Stimulated activated CD4-positive, alpha-beta T cell treated with anti-CD3 and anti-CD28 coated beads, Interleukin-12 subunit alpha, Interleukin-12 subunit beta, amount 100 ng/mL, for 4 hours (primary cell): ENCODE measurements around the gene STK32C.
"Not testable (repeated sequence)": the region's sequence is repeated elsewhere in the genome, so short reads cannot be mapped to it uniquely, and the experiment has no call there.

Source experiments
- DNase-seq: peaks from one replicate; pipeline ENCODE4 v3.0.0-alpha.2; 2020

Gene STK32C

DNA sequence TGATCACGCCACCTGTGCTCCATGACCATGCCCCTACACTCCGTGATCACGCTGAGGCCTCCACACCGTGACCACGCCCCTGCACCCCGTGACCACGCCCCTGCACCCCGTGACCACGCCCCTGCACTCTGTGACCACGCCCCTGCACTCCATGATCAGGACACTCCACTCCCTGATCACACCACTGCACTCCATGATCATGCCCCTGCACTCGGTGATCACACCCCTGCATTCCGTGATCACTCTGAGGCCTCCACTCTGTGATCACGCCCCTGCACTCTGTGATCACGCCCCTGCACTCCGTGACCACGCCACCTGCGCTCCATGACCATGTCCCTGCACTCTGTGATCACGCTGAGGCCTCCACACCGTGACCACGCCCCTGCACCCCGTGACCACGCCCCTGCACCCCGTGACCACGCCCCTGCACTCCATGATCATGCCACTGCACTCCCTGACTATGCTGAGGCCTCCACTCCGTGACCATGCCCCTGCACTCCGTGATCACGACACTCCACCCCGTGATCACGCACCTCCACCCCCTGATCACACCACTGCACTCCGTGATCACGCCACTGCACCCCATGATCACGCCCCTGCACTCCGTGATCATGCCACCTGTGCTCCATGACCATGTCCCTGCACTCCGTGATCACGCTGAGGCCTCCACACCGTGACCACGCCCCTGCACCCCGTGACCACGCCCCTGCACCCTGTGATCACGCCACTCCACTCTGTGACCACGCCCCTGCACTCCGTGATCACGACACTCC is 27.7 kb downstream of the STK32C start:
- no peak for DNase-seq

DNA sequence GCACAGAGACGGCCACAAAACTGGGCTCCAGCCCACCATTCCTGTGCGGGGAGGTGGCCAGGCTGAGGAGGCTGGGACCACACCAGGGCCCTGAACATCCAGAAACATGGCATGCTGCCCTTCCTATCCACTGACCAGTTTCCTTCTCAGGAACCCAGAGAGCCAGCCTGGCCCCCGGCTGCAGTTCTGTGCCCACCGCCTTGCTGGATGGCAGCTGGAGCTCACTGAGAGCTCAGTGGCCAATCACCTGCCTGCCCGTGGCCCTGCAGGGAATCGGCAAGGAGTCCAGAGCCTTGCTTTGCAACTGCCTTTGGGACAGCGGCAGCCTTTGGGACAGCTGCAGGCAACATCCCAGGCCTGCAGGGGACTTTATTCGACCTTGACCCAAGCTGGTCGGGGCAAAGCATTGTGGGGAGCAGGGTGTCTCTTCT is 30.4 kb downstream of the STK32C start:
- DNase-seq, result no peak

DNA sequence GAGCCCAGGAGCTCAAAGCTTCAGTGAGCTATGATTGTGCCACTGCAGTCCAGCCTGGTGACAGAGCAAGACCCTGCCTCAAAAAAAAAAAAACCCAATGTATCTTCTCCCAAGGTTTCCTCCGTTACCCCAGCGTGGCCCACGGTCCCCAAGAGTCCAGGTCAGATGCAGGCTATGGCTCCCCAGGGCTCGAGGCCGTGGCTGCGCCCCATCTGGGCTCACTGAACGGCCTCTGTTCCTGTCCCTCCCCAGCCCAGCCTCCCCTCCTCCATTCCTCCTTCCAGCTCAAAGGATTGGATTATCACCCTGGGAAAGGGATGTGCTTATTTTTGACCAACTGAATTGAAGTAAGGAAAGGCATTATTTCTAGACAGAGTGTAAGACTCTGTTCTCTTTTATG is 31.0 kb downstream of the STK32C start:
- DNase-seq, result no peak

DNA sequence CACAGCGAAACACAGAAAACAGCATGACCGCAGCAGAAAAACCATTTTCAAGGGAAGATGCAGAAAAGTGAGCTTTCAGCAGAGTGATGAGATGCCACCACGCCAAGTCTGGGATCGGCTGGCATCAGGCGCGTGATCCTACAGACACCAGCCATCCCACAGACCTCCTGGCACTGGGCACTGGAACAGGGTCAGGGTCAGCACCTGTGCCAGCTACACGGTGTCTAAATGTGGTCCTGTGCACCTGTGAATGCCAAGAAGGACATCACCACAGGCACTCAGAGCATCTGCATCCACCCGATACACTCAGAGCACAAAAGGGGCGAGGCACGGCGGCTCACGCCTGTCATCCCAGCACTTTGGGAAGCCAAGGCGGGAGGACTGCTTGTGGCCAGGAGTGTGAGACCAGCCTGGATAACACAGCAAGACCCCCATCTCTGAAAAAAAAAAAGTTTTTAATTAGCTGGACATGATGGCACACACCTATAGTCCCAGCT is 31.5 kb downstream of the STK32C start:
- DNase-seq, result no peak

DNA sequence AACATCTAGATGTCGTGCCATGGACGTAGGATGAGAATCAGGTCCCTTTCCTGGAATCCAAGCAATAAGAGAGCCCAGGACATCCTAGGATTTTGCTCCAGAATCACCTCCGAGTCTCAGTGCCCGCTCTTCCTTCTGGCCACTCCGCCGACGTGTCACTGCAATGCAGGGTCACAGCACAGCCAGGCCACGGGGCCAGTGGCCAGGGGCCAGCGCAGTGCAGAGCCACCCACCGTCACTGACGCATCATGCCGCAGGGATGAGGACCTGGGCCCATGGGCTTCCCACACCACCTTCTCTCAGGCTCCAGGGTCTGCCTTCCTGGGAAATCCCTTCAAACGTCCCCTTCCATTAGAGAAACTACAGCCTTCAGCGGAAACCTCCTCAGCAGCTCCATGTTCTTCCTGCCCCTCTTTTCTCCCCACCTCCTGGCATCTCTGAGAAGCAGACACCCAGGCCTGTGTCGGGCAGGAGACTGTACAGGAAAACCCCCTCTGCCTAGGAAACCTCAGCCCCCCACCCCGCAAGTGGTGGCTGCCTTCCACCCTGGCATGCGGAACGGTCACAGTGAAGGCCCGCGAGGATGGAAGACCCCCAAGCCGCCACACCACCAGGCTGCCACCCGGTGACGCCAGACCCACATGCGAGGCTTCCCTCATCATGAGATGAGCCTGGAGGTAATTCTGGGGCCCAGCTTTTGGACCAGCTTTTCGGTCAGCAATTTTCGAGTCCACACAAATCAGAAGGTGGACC is 32.1 kb downstream of the STK32C start:
- no peak for DNase-seq

DNA sequence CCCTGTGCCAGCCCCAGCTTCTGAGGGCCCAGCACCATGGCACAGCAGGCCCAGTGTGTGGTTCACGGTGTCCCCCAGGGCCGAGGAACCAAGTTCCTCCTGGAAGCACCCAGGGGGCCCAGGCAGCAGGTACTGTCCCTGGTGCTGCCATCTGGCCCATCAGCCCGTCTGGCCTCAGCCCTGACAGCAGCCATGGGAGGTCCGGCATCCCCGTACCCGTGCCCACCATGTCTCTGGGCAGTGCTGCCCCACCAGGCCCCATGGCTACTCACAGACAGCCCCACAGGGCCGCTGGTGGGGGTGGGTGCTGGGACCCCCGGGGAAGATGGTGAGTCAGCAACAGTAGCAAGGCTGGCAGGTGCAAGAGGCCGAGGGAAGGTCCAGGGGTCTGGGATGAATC is 32.8 kb downstream of the STK32C start:
- no peak for DNase-seq

DNA sequence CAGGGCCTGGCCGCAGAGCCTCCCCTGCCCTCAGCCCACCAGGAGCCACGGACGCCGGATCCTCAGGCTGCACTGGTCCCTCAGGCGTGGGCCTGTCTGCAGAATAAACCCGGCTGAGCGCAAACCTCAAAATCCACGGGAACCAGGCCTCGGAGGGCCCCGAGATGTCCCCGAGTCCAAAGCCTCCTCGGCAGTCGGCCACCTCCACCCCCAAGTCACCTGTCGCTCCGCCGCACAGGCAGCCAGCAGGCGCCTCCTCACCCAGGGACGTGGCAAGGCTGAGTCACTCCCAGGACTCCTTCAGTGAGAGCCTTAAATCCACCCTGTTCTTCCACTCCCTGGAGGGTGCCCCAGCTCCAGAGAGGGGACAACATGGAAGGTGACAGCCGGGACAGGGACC is 33.2 kb downstream of the STK32C start:
- no peak for DNase-seq

DNA sequence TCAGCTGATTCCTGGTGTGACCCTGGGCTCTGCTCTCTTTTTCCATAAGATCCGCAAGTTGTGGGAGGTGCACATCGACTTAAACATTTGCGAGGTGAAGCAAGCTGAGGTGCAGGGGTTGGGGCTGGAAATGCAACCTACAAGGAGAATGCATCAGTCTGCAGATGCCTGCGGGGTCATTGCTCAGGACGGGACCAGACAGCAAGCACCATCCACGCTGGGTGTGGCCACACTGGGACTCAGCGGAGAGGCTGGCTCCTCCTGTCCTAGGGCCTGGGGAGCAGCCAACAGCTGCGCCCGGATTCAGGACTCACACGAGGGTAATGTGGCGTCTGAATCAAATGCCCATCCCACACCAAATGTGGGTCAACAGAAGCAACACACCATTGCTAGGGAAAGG is 33.8 kb downstream of the STK32C start:
- DNase-seq, result no peak

DNA sequence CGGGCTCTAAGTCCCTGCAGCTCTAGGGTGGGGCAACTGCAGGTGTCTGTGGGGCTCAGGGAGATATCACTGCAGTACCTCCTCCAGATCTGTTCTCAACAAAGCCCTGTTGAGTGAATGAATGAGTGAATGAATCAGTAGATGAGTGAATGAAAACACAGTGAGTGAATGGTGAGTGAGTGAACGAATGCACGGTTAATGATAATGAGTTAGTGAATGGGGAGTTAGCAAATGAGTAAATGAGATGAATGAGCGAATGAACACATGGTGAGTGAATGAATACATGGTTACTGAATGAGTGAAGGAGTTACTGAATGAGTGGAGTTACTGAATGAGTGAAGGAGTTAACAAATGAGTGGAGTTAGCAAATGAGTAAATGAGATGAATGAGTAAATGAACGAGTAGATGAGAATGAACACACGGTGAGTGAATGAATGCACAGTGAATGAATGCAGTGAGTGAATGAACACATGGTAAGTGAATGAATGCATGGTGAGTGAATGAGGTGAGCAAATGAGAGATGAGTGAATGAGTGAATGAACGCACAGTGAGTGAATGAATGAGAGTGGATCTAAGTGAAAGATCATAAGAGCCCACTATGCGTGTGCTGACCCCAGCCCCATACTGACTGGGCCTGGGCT is 34.3 kb downstream of the STK32C start:
- no peak for DNase-seq

DNA sequence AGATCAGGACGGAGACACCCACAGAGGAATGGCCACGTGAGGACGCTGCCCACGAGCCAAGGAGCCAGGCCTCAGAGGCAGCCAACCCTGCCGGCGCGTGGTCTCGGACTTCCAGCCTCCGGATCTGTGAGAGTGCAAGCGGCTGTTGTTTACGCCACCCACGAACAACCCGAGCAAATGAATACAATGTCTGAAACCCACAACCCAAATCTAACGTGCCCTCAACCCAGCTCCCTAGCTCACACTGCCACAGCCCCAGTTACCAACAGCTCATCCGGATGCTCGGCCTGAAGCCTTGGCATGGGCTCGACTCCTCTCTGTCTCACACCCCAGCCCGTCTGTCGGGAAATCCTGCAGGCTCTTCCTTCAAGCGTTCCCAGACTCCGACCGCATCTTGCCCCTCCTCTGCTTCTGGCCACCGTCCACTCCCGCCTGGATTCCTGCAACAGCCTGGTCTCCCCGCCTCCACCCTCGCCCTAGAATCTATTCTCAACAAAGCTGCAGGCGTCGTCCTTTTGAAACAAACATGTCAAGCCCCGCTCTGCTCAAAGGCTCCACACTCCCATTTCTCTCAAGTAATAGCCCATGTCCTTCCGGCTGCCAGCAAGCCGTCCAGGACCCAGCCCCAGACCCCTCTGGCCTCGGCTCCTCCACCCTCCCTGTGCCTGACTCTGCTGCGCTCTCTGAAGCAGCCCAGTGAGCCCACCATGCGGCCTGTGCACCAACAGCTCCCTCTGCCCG is 35.3 kb downstream of the STK32C start:
- no peak for DNase-seq

DNA sequence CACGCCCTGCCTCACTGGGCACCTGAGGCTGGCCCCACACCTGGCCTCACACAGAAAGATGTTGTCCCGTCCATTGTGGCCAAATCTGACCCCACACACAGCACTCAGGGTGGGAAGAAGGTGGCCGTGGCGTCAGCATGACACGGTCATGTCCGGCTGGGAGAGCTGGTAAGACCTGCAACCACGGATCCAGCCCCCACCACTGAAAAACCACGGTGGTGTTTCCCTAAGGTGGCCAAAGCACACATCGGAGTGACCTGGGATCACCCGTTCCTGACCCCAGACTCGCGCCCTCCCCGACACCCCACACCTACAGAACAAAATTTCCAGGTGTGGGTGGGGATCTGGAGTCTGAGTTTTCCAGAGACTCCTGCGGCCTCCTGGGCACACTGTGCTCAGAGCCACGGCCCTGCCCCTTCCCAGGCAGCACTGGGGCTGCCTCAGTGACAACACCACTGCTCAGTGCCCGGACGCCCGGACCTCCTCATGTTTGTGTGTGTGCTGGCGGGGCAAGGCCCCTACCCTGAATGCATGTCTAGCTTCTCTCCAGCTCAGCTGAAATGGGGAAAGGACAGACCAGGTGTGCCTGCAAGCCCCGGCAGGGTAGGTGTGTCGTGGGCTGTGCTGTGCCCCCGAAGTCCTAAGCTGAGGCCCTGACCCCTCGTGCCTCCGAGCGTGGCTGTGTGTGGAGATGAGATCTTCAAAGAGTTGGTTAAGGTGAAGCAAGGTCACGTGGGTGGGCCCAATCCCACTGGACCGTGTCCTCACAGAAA is 36.1 kb downstream of the STK32C start:
- DNase-seq, result no peak

DNA sequence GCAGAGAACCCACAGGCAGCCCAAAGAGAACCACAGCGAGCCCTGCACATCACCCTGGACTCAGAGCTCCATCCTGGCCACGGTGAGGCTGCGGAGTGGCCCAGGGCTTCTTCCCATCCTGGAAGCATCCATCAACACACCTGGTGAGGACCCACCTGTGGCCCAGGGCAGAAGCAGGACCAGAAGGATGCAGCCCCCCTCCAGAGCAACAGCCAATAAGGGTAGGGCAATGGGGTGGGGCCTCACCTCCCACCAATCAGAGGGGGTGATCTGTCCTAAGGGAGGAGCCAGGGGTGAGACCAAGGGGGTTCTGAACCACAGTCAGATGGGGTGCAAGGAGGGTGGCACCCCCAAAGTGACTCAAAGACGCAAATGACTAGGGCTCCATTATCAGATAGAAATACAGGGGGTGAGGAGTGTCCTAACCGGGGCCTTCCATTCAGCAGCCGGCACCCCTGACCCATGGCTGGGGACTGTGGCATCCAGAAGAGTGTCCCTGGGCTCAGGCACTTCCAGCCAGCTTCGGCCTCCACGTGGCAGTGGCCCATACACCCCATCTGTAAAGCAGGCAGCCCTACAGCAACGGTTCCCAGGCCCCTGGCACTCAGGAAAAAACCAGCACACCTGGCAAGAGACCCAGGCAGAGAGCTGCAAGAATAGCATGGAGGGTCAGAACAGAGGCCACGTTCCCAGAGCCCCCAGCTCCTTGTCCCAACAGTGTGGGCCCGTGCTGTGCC is 36.9 kb downstream of the STK32C start:
- no peak for DNase-seq

DNA sequence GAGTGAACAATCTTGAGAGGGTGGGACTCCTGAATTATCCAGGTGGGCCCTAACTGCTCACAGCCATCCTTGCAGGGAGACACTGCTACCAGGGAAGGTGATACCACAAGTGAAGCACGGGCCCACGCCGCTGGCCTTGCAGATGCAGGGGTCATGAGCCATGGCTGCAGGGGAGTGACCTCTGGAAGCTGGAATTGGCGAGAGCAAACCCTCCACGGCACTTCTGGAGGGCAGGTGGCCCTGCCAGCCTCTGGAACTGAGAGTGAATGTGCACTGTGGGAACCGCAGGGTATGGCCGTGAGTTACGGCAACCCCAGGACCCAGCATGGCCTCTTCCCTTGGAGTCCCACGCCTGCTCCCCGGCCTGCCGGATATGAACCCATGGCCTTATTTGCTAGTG is 37.5 kb downstream of the STK32C start:
- no peak for DNase-seq

DNA sequence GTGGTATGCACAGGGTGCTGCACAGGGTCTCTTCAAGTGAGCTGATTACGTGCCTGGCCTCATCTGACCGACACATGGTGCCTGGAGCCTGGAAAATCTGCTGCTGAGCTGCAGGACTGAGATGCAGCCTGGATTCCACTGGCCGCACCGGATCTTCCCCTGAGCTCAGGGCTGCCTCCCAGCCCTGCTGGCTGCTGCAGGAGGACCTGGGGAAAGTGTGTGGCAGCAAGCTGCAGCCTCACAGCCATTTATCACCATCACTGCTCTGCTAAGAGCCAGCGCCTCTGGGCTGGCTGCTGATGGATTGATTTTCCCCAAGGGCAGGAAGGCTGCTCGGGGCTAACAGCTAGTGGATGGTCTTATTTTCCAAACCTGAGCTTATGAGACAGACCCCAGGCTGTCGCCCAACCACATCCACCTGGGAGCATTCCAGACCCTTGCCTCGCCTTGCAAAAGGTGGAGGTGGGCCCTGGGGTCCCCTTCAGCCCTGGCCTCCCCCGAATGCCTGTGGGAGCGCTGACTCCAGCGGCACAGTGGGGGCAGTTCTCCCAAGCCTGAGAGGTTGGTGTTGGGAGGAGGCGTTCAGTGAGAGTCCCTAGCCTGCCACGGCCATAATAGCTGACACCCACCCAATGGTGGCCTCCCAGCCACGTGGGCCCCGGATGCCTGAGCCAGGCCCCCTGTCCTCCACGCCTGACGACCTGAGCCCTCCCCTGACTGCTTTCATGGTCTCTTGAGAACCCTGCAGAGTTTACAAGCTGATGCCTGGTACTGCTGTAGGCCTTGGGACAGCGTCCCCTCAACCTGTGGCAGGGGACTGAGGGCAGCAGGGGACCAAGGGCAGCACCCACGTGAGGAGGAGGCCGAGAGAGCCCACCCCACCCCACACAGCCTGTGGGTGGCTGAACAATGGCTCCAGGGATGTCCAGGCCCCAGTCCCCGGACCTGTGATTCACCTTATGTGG is 38.2 kb downstream of the STK32C start:
- no peak for DNase-seq

DNA sequence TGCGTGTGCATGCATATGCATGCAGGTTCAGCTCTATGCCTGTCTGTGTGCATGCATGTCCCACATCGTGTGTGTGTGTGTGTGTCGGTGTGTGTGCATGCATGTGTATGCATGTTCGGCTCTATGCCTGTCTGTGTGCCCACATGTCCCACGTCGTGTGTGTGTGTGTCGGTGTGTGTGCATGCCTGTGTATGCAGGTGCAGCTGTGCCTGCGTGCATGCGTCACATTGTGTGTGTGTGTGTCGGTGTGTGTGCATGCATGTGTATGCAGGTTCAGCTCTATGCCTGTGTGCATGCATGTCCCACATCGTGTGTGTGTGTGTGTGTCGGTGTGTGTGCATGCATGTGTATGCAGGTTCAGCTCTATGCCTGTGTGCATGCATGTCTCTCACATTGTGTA is 39.8 kb downstream of the STK32C start:
- DNase-seq, result not testable (repeated sequence)

DNA sequence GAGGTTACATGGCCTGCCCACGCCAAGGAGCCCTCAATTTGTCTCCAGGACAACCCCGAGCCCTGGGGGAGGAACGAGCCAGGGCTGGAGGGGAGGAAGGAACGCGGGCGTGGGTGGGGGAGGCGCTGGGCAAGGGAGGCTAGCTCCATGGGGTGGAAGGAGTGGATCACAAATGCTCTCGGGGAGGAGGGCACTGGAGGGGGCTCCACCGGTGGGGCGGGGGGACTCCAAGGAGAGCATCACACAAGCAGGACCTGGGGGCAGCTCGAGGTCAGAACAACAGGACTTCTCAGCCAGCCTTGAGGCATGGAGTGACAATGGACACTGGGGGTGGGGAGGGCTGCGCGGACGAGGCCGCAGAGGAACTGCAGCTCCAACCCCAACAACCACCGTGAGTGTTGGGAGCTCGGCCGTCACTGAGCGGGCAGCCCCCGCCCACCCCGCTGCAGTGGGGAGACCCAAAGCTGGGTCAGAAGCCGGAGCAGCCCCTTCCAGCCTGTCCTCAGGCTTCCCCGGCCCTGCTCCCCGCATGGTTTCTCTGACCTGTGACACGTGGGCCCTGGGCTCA is 41.1 kb downstream of the STK32C start:
- DNase-seq, result no peak

DNA sequence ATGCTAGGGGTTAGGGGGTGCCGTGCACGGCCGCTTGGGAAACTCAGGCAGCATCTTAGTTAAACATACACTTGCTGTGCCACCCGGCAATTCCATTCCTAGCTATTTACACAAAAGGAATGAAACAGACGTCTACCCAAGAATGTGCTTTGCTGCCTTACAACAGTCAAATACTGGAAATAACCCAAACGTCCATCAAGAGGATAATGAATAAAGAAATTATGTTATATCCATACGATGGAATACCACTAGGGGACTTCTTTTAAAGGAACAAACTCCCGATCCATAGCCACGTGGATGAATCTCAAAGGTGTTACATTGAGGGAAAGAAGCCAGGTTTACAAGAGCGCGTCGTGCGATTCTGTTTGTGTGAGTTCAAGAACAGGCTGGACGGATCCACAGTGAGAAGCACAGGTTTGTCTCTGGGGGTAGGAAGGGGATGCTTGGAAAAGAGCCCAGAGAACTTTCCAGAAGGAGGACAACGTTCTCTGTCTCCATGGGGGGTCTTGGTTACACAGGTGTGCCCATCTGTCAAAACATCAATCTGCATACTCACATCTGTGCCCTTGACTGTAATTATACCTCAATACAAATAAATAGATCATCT is 41.8 kb downstream of the STK32C start:
- DNase-seq, result no peak

DNA sequence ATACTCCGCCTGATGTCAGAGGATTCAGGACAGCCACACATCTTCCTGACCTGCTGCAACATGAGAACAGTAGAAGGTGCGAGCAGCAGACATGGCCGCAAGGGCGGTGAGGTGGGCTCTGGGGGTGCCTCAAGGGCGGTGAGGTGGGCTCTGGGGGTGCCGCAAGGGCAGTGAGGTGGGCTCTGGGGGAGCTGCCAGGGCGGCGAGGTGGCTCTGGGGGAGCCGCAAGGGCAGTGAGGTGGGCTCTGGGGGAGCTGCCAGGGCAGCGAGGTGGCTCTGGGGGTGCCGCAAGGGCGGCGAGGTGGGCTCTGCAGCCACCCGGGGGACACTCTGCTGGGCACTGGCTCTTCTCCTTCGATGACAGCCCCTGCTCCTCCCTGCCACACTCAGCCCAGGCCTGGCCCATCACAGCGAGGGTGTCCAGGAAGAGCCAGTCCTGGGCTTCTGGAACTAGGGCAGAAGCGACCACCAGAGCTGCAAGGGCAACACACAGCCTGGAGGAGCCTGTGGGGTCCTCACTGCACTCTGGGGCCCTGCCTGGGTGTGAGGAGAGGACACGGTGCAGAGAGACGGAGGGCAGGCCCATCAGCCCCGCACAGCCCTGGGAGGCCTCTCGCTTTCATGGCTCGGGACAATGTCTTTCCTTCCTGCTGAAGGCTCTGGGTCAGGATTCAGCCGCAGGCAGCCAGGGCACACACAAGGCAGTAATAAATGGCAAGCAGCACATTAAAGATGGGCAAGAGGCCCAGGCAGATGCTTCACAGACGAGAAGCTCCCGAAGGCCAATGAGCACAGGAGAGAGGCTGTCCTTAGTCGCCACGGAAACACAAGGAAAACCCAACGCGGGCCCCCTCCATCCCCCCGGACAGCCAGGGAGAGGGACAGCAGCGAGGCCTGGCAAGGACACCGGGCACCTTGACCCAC is 42.5 kb downstream of the STK32C start:
- no peak for DNase-seq
